HG02870 (cell line): ENCODE data around the gene DIS3L2.
A peak's percentile ranks its signal among the peaks of the same experiment; 100 is the strongest.

Source experiments
- ATAC-seq: cut with Tn5 transposase; IDR thresholded peaks from one replicate; pipeline ENCODE4 v1.9.1; 2021; ENCODE audit warnings: mild to moderate bottlenecking, moderate library complexity; ENCODE audit not compliant: unreplicated experiment

Gene DIS3L2

DNA sequence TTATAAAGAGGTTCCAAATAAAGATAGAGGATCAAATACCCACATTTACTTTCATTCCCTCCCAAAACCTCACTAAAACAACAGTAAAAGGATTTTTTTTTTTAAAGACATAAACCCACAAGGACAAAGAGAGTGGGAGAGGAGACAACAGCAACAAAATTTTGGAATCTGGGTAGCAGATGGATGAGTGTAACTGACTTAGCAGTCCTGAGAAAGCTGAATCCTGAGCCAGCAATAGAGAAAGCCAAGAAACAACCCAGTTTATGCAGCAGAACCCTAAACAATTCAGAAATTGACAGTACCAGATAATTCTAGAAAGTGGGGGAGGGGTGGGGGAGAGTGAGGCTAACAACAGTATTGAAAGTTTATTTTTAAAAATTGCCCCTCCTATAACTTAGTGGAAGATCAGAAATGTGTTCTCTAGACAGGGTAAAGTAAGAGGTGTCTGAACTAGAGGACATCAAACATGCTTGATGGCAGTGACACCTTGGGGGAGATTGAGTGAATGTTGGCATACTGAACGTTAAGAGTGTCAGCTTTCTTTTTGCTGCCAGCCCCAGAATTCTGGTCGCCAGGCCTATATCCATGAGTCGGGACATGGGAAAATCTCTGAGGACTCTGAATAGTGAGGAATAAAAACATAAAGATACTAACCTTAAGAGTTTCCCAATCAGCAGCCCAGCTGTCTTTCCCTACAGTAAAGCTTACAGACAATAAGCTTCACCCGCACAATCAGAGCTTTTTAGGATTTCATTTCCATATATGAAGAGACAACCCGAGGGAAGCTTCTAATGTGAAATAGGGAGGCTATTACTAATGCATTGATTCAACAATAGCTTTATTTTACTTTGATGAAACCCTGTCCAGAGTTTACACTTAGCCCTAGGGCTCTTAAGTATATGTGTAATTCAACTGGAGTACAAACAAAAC lies 289.0 kb downstream of the DIS3L2 start:
- no peak for ATAC-seq

DNA sequence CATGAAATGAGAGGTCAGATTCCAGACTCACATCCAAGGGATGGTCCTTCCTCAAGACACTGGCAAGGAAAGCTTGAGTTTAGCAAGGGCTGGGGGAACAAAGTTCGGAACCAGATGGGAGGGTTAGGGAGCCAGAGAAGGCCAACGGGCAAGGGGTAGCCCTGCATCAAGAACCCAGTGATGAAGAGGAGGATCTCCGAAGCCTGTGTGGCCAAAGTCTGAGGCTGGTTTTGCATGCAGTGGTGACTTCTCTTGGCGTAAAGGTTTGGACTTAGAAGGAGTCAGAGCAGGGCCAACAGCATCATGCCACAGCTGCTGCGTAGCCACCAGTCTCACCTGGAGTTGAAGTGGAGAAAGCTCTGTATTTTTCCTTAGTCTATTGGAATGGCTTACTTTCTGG lies 293.5 kb downstream of the DIS3L2 start:
- ATAC-seq, result no peak

DNA sequence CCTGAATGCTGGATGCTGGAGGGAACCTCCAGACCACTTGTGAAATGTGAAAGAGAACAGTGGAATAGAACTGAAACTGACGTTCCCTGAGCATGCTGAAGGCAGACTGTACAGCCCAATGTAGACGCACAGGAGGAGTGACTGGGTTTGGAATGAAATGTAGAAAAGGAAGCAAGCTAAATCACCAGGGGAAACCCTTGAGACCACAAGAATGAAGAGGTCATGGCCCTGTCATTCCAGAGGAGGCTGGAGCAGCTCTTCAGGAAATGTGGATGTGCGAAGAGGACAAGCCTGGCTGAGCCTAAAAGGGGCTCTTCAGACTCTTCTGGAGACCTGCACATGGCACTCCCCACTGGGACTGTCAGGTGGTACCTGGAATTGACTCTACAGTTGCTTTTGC lies 298.6 kb downstream of the DIS3L2 start:
- ATAC-seq, result no peak

DNA sequence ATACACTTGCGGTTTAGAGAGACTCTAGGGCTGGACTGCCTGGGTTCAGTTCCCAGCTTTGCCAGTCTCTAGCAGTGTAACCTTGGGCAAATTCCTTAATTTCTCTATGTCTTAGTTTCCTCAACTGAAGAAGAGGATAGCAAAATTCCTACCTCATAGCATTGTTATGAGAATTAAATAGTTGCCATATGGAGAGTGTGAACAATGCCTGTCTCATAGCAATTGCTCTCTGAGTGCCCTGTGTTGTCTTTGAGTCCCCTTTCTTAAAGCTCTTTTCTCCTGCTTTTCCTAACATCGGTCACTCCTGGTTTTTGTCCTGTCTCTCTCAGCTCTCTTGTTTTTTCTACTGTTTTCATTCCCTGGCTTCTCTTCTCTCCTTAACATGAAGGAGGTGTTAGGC lies 300.3 kb downstream of the DIS3L2 start:
- ATAC-seq, result no peak

DNA sequence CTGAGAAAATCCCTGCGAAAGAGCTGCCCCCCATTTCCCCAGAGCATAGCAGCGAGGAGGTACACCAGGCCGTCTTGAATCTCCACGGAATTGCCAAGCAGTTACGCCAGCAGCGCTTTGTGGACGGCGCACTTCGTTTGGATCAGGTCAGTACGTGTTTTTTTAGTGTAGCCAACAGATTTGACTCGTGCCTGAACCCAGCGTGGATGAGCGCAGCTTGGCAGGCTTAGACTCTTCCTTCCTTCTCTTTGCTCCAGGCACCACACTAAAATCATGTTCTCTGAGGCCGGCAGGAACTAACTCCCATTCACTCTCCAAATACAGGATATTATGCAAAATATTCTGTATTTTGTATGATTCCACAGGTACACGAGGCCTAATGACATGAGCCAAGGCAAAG lies 301.8 kb downstream of the DIS3L2 start:
- no peak for ATAC-seq

DNA sequence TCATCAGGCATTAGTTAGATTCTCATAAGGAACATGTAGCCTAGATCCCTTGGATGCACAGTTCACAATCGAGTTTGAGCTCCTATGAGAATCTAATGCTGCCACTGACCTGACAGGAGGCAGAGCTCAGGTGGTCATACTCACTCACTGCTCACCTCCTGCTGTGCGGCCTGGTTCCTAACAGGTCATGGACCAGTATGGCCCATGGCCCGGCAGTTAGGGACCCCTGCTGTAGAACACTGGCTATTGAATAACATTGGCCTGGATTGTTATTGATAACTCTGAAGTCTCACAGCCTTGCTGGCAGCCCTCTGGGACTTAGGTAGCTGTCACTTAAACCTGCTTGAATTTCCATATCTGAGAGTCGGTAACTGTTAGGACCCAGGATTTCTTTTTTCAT lies 302.6 kb downstream of the DIS3L2 start:
- no peak for ATAC-seq

DNA sequence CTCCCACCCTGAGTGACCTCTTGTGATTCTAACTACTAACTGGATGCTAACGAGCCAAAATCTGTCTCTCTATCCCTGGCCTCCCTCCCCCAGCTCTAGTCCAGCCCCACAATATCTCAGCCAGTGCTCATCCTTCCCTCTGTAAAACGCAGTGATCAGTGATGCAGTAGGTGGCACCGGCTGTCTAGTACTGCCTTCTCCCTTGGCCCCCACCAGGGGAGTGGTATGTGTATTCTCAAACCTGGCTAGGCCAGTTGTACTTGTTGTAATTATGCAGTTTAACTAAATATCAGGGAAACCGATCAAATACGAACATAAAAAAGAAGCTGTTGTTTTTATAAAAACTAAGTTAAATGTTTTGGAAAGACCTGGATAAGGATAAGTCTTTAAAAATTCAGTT lies 303.8 kb downstream of the DIS3L2 start:
- ATAC-seq, result no peak

DNA sequence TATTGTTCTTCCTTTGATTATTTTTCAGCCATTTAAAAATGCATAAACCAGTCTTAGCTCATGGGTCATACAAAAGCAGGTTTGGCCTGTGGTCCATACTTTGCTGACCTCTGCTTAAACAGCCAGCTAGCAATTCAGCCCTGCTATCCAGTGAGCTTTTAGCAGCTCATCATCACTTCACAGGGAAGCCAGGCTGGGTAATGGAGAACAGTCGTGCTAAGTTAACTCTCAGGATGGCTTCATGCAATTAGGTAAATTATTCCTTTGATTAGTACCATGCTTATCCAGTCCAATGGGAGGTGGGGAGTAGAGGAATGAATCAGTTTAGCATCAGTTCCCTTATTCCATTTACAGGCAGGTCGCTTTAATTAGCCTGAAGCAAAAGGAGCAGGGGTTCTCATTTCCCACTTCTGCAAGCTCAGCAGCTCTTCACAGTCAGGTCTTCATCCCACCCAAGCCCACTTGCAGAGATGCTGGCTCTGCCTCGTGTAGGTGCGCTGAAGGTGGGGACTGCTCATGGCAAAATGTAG lies 307.2 kb downstream of the DIS3L2 start:
- ATAC-seq, result no peak

DNA sequence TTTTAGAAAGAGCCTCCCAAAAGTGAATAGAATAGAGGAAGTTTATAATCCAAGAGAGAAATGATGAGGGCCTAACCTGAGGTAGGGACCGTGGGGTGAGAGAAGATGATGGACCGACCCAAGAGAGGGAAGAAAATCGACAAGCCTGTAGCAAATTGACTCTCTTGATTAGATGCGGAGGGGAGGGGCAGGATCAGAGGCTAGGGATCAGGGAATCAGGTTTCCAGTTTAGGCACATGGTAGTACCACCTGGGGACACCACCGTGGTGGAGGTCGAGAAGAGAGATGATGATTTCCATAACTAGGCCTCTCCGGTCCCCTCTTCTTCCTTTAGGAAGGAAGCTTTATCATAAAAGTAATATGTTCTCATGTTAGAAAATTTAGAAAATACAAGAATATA lies 308.4 kb downstream of the DIS3L2 start:
- no peak for ATAC-seq

DNA sequence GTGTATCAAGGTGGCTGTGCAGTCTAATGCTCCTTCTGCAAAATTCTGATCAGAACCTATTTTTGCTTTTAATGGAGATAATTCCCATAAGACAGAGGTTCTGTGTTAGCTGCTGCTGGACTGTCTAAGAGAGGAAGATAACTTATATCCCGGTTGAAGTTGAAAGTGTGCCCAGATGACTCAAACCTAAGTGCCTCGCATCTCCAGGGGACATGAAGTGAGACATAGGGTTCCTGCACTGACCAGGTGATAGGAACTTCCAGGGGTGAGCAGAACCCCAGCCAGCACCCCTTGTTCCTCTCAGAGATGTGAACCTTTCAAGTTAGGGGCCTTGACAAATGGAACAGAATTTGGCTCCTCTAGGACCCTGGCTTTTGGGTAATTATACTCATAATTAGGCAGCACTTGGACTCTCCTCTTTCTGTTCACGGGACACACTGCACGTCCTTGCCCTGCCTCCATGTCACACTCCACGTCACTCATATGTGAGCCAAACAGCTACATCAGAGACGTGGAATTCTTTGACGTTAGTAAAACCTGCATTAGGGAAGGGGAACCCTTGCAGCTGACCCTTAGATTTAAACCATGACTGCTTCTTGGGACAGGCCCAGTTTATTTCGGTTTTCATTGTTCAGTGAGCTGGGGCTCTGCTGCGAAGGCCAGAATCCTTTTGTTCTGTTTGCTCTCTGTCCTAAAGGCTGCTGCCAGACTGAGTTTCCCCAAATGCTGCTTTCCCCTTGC lies 312.6 kb downstream of the DIS3L2 start:
- ATAC-seq, result no peak

DNA sequence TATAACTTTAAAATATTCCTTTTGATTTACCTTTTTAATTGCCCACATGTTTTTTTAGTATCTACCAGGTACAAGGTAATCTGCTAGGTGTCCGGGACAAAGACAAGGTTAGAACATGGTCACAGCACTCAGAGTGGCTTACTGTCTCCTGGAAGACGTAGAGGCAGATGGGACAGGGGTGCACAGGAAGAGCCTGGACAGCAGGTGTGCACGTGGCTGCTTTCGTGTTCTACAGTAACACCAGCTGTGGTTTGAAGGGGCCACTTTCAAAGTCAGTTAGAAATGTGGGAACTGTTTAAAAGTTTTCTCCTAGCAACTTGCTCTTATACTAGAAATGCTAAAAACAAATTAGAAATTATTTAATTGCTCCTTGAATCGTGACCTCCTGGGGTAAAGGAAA lies 314.2 kb downstream of the DIS3L2 start:
- ATAC-seq, result peak; percentile 56

DNA sequence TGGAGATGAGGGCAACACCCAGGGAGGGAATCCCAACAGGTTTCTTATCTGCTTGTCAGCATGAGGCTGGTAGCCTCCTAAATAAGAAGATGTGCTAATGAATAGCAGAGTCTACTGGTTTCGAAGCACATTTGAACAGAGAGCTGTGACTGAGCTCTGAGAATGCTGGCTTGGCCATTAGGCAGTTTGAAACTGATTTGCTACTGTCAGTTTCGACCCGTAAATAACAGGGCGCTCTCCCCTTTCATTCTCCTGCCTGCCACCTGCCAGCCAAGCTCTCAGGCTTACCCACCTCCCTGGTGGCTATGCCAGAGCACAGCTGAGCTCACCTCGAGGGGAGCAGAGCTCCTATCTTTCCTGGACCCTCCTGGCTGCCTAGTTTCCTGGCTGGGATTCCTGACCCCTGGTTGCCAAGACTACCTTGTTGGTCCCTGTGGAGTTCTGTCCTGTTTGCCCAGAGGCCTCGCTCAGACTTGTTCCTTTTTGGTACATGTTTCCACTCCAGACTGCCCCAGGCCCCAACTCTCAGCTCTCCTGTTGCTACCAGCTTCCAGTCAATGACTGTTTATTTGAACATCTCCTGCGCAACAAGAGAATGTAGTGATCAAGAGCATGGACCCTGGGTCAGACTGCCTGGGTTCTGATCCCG lies 314.7 kb downstream of the DIS3L2 start:
- ATAC-seq, result peak; percentile 83

DNA sequence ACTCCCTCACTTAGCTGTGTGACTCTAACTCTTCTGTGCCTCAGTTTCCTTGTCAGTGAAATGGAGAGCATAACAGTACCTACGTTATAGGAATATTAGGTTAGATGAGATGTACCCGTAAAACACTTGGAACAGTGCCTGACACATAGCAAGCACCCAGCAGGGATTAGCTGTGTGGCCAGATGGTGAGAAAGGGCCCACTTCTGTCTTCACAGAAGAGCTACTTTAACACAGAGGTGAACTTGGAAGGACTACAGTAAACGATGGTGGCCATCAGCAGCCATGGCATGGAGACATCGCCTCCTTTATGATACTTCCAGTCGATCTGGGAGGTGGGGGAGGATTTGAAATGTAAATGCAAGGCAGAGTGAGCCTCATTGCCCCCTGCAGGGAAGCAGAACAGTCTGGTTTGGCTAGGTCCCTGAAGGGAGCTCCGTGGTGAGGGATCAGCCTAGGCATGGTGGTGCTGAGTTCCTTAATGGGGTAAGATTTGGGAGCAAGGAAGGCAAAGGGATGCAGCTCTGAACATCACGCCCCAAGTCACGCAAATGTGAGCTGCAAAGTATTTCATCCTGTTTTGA lies 315.3 kb downstream of the DIS3L2 start:
- ATAC-seq, result no peak

DNA sequence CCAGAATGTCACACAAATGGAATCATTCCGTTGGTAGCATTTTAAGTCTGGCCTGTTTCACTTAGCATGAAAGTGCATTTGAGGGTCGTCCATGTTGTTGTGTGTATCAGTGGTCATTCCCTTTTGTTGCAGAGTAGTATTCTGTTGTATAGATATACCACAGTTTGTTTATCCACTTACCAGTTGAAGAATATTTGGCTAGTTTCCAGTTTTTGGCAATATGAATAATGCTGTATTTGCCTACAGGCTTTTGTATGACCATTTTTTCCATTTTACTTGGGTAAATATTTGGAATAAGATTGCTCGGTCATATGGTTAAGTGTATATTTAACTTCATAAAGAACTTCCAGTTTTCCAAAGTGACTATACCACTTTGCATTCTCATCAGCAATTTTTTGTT lies 317.0 kb downstream of the DIS3L2 start:
- no peak for ATAC-seq

DNA sequence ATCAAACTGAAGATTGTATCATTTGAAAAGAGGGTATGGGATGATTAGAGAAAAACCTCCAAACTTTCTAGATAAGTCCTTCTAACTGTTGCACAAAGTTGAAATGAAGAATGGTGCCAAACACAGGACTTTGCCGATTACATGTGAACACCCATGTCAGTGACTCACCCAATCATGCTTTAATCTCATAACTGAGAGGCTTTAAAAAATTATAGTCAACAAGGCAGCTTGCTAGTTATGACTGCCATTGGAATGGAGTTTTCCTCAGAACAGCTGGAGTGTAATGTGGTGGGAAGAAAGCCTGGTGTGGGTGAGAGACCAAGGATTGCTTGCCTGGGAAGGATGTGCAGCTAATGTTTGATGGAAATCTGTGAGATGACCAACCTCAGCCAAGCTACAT lies 318.8 kb downstream of the DIS3L2 start:
- no peak for ATAC-seq

DNA sequence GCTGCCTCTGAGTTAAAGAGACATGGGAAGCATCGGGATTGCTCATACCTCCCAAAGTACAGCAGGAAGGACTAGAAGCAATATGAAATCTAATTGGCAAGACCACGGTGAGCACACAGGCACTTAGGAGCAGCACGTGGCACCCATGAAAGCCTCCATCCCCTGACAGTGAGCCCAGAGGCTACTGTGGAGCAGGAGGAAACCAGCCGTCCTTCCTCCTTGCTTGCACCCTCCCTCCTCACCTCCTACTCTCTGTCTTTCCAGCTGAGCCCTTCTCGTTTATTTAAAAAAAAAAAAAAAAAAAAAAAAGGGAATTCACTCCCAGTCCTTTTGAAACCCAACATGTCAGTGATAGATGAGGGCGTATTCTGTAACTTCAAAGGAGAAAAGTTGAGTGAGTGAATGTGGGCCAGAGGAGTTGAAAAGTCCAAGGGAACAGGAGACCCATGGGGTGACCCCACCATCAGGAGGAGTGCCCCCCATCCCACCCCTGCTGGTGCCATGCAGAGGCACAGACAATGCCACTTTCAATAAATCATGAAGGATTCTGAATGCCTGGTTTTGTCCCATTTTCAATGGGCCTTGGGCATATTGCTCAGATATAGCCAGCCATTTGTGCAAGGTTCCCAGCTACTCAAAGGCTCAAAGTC lies 320.5 kb downstream of the DIS3L2 start:
- no peak for ATAC-seq

DNA sequence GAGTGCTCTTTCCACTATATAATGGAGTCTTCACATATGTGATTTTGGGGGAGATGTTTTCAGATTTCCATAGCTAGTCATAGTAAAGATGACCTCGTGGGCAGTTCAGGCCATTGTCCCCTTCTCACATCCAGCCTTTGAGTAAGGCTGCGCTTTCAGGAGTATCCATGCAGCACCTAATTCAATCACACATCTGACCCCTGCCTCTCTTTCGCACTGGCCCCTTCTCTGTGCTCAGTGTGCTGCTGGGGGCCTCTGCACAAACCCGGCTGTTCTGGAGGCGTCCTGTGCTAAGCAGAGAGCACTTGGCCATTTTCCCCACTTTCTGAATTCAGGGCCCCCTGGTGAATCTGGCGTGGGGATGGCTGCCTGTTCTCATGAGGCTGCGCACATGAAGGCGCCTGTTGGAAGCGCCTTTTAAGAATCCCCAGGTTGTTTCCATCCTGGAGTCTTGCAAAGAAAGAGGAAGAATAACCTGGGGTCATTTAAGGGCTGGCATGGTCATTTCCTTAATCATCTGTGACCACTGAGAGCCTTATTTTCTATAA lies 321.1 kb downstream of the DIS3L2 start:
- ATAC-seq, result no peak

DNA sequence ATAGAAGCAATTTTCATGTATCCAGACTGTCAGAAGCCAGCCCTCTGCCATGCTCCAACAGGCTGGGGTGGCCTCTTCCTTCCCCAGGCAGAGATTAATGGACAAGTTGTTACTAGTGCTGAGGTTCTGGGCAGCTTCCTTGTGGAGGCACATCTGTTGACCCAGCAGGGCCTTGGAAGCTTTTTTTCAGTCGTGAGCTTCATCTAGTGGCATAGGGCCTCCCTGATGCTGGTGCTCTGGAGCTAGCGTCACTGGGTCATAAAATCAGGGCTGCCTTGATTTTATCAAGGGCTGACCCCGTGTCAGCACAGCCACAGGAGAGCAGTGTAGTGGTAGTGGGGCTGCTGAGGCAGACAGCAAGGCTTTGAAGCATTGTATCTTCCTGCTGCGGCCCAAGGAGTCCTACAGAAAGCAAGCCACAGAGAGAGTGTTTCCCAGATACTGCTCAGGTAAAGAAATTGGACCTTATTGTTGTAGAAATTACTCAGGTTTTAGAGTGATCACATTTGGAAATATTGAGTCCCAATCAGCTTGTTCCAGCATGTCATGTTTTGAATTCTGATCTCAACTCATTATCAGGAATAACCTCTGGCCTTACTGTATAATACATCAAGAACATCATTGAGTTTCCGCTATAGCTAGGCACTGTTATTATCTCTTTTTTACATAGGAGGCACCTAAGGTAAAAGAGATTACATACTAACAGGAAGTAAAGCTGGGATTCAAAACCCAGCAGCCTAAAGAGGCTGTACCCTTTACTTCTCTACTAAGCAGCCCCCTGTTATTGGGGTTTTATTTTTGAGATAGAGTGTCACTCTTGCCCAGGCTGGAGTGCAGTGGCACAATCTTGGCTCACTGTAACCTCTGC lies 324.7 kb downstream of the DIS3L2 start:
- no peak for ATAC-seq

DNA sequence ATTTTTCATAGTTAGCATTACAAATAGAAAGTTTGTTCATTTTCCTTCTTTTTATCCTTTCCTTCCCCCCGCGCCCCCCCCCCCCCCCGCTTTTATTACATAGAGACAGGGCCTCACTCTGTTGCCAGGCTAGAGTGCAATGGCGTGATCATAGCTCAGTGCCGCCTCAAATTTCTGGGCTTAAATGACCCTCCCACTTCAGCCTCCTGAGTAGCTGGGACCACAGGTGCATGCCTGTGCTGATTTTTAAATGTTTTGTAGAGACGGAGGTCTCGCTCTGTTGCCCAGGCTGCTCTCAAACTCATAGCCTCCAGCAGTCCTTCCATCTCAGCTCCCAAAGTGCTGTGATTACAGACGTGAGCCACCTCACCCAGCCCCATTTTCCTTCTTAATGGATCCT lies 325.8 kb downstream of the DIS3L2 start:
- no peak for ATAC-seq
